Esophagus muscularis mucosa (tissue), 4 donors: ENCODE data around the gene ACTA1. TPM values are rescaled to one million over a fixed set of nuclear protein-coding genes. Genes with fewer than 3 reads are reported as not detected.

Experiments
- DNase-seq: peaks from one replicate; pipeline ENCODE4 v3.0.0-alpha.2; 2017; ENCODE audit errors: extremely low spot score
- H3K27ac ChIP-seq, 4 donors: fragments of 200-600 bp; sonication (generic); replicated peaks in 1 of 4; 1 replicate in 3 of 4; 2 replicates in 1 of 4; pipeline ENCODE4 v1.5.1; 2016 to 2019; ENCODE audit warnings: mild to moderate bottlenecking in 1 of 4
- H3K27me3 ChIP-seq, 4 donors: fragments of 200-600 bp; sonication (generic); one replicate each; pipeline versions ENCODE4 v1.5.1 to v1.6.0; 2016 to 2019
- H3K36me3 ChIP-seq, 4 donors: fragments of 200-600 bp; sonication (generic); one replicate each; pipeline ENCODE4 v1.5.1; 2016 to 2019
- H3K4me1 ChIP-seq, 4 donors: fragments of 200-600 bp; sonication (generic); one replicate each; pipeline ENCODE4 v1.5.1; 2016 to 2019
- H3K4me3 ChIP-seq, 4 donors: fragments of 200-600 bp; sonication (generic); 1 replicate in 2 of 4; 2 replicates in 2 of 4; pipeline ENCODE4 v1.5.1; 2016 to 2019; ENCODE audit warnings: mild to moderate bottlenecking in 4 of 4, moderate library complexity in 1 of 4
- H3K9me3 ChIP-seq, 4 donors: fragments of 200-600 bp; sonication (generic); 1 replicate in 3 of 4; 2 replicates in 1 of 4; pipeline ENCODE4 v1.5.1; 2016 to 2019
- CTCF ChIP-seq, 3 experiments: fragments of 200-600 bp in 2 of 3; fragments of 450-650 bp in 1 of 3; sonication (generic) in 2 of 3; IDR thresholded peaks; one replicate each; pipeline ENCODE4 v1.5.1; 2017 to 2019; ENCODE audit warnings: antibody characterized with exemption in 3 of 3, mild to moderate bottlenecking in 2 of 3, moderate library complexity in 1 of 3
- EP300 ChIP-seq: sonication (generic); formaldehyde crosslinking; IDR thresholded peaks from one replicate; pipeline ENCODE4 v1.6.1; 2017; ENCODE audit warnings: antibody characterized with exemption
- POLR2A ChIP-seq: fragments of 450-650 bp; IDR thresholded peaks from one replicate; pipeline ENCODE4 v1.6.1; 2017; ENCODE audit warnings: antibody characterized with exemption, moderate library complexity, mild to moderate bottlenecking, low read depth
- POLR2AphosphoS5 ChIP-seq, 2 donors: sonication (generic); formaldehyde crosslinking; IDR thresholded peaks; one replicate each; pipeline ENCODE4 v1.6.1; 2017; ENCODE audit warnings: antibody characterized with exemption in 2 of 2
- WGBS: methylation state at CpG from one replicate; pipeline ENCODE4 v1.1.5; 2018; 5-methylcytosine and 5-hydroxymethylcytosine counted together
- intact Hi-C: fragments of 100-400 bp; cut with DNase I; formaldehyde crosslinking; loops from one replicate; pipeline ENCODE4 v1.15.1; 2023
- small RNA-seq, 3 donors: library from RNA; depleted of rRNA; stranded (forward); fragments of <200 nt; gene quantifications; one replicate each; pipeline ENCODE3, GENCODE V24; 2016
- total RNA-seq, 4 donors: library from RNA; depleted of rRNA; stranded (reverse); fragments of >200 nt; gene quantifications; one replicate each; pipeline versions ENCODE4 v1.1.0 to v1.2.1, GENCODE V29; 2016

The ACTA1 gene
- total RNA-seq, 4 donors from 2014 or later: 0.29 to 0.58 (median 0.42) TPM; not detected in 1

GRCh38 chr1:229383188-229383587 lies 50.7 kb downstream of the ACTA1 start:
- intact Hi-C loops: no loop called here
- WGBS: 99% methylated on average over 3 of the region's 3 CpGs
- TF ChIP-seq POLR2AphosphoS5 (IDR thresholded peaks at IDR 0.05) (no peak), POLR2A (no peak), EP300 (no peak), CTCF (IDR thresholded peaks at IDR 0.05) (no peak)

More at GRCh38 chr1:229383188-229383587, 50.7 kb downstream of the ACTA1 start:
- H3K4me3 ChIP-seq: no peak overlapping the region
- H3K36me3 ChIP-seq: no peaks in the 10 kb centered on the region
- DNase-seq: no peak
- H3K4me1 ChIP-seq: no peaks in the 10 kb centered on the region
- H3K9me3 ChIP-seq: no peaks in the 10 kb centered on the region
- no peak overlapping the region for H3K27ac ChIP-seq
- H3K27me3 ChIP-seq: peaks cover 0 to 19% (median 0%) of the 10 kb centered on the region in 4 donors

Small RNA genes within 50 kb of the gene (small RNA-seq; reads per million reads assigned to genes)
- gene RN7SKP276 (0 reads per million in 3 donors), gene RNU6-180P (0 reads per million in 3 donors)

Other genes starting within 250 kb of the ACTA1 start
- 100 to 1,000 TPM in 3 of 4 donors, 10 to 100 TPM in 1; 94.9 to 129 (median 108) TPM for gene RAB4A, start 163.0 kb downstream of the ACTA1 start, total RNA-seq
- gene CCSAP, start 91.0 kb downstream of the ACTA1 start, total RNA-seq: 1 to 10 TPM; 4.1 to 5.1 (median 4.7) TPM
- gene NUP133, start 74.2 kb upstream of the ACTA1 start, total RNA-seq: 10 to 100 TPM; 23.1 to 37.0 (median 24.3) TPM
- gene ABCB10, start 124.6 kb upstream of the ACTA1 start, total RNA-seq: 10 to 100 TPM; 14.1 to 28.7 (median 21.3) TPM
- gene TAF5L, start 192.0 kb upstream of the ACTA1 start, total RNA-seq: 10 to 100 TPM; 18.7 to 29.6 (median 23.4) TPM
- 10 to 100 TPM in 1 of 4 donors, 1 to 10 TPM in 3; 5.0 to 14.6 (median 8.3) TPM for gene URB2, start 192.2 kb upstream of the ACTA1 start, total RNA-seq